MCF 10A (cell line): Measurements from ENCODE around the gene ASB4. TPM values are rescaled to one million over a fixed set of nuclear protein-coding genes. Genes with fewer than 3 reads are reported as not detected.

Source experiments
- BruUV-seq: library from RNA; stranded (reverse); fragments of 400-500 nt; replicated peaks from 2 replicates; lab custom pipeline; 2021; lab: Mats Ljungman, UMichigan
- CTCF ChIA-PET: fragments of 300-600 bp; sonication (Branson Sonifier 250); formaldehyde crosslinking; extraction: SDS; loops from one replicate; lab custom pipeline; 2021; ENCODE audit warnings: antibody characterized with exemption, inconsistent platforms; lab: Yijun Ruan, JAX
- POLR2A ChIA-PET: fragments of 300-600, 350-650 bp; sonication (Branson Sonifier 250); formaldehyde crosslinking; extraction: SDS; loops from one replicate; lab custom pipeline; 2020; ENCODE audit warnings: antibody characterized with exemption, inconsistent platforms; lab: Yijun Ruan, JAX
- DNase-seq: peaks from one replicate; pipeline ENCODE4 v3.0.0-alpha.2; 2018; ENCODE audit not compliant: unreplicated experiment
- H3K27ac Mint-ChIP-seq: one replicate; pipeline ENCODE4 v1.8.0; 2022; ENCODE audit warnings: mild to moderate bottlenecking, low read depth, mixed read lengths; ENCODE audit not compliant: unreplicated experiment
- H3K27me3 Mint-ChIP-seq: one replicate; pipeline ENCODE4 v1.8.0; 2022; ENCODE audit warnings: mixed read lengths; ENCODE audit not compliant: insufficient read depth, unreplicated experiment
- H3K36me3 Mint-ChIP-seq: one replicate; pipeline ENCODE4 v1.8.0; 2022; ENCODE audit warnings: mild to moderate bottlenecking, moderate library complexity, mixed read lengths; ENCODE audit not compliant: insufficient read depth, unreplicated experiment
- H3K4me1 Mint-ChIP-seq: one replicate; pipeline ENCODE4 v1.8.0; 2022; ENCODE audit warnings: mixed read lengths; ENCODE audit not compliant: insufficient read depth, unreplicated experiment
- H3K4me3 Mint-ChIP-seq: one replicate; pipeline ENCODE4 v1.8.0; 2022; ENCODE audit warnings: mild to moderate bottlenecking, moderate library complexity, mixed read lengths; ENCODE audit not compliant: unreplicated experiment
- H3K9me3 Mint-ChIP-seq: one replicate; pipeline ENCODE4 v1.8.0; 2022; ENCODE audit warnings: mixed read lengths; ENCODE audit not compliant: unreplicated experiment
- intact Hi-C: fragments of 100-400 bp; cut with micrococcal nuclease; formaldehyde crosslinking; loops from 2 replicates; pipeline ENCODE4 v1.14.1; 2022
- total RNA-seq: library from RNA; stranded (reverse); gene quantifications from 2 replicates; pipeline ENCODE4 v1.2.3, GENCODE V29; 2022
- TF ChIP-seq, protein P1 (sequence below): fragments of 200-600 bp; IDR thresholded peaks from one replicate; pipeline ENCODE4 v1.8.0; 2022; ENCODE audit warnings: antibody characterized with exemption, mild to moderate bottlenecking; ENCODE audit not compliant: unreplicated experiment

The ASB4 gene
- total RNA-seq, 1 experiment from 2014 or later: not detected

GRCh38 chr7:95527776-95528250 is 42.1 kb downstream of the ASB4 start:
- Mint-ChIP-seq H3K27me3 (peaks cover 32% of the 10 kb centered on the region), H3K4me1 (peaks cover 6% of the 10 kb centered on the region), H3K9me3 (no peaks in the 10 kb centered on the region), H3K27ac (no peak overlapping the region), H3K4me3 (no peak overlapping the region), H3K36me3 (peaks cover 6% of the 10 kb centered on the region)
- intact Hi-C loops: loop anchor here (1.0 kb wide), 3 partner anchors 17 to 162 kb away; no protein-coding TSS in a partner anchor
- CTCF ChIA-PET: interaction anchor here (0.6 to 29.2 kb wide), 24 partner anchors 8 to 1353 kb away, joined by 3 to 1114 read pairs (median 6); no protein-coding TSS in a partner anchor
- TF ChIP-seq, protein P1, sequence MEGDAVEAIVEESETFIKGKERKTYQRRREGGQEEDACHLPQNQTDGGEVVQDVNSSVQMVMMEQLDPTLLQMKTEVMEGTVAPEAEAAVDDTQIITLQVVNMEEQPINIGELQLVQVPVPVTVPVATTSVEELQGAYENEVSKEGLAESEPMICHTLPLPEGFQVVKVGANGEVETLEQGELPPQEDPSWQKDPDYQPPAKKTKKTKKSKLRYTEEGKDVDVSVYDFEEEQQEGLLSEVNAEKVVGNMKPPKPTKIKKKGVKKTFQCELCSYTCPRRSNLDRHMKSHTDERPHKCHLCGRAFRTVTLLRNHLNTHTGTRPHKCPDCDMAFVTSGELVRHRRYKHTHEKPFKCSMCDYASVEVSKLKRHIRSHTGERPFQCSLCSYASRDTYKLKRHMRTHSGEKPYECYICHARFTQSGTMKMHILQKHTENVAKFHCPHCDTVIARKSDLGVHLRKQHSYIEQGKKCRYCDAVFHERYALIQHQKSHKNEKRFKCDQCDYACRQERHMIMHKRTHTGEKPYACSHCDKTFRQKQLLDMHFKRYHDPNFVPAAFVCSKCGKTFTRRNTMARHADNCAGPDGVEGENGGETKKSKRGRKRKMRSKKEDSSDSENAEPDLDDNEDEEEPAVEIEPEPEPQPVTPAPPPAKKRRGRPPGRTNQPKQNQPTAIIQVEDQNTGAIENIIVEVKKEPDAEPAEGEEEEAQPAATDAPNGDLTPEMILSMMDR: no peak
- POLR2A ChIA-PET: interaction anchor here (1.1 to 5.9 kb wide), 5 partner anchors 17 to 159 kb away, joined by 3 to 54 read pairs (median 7); no protein-coding TSS in a partner anchor
- no peak for DNase-seq
- BruUV-seq: no TSS peak

DNA sequence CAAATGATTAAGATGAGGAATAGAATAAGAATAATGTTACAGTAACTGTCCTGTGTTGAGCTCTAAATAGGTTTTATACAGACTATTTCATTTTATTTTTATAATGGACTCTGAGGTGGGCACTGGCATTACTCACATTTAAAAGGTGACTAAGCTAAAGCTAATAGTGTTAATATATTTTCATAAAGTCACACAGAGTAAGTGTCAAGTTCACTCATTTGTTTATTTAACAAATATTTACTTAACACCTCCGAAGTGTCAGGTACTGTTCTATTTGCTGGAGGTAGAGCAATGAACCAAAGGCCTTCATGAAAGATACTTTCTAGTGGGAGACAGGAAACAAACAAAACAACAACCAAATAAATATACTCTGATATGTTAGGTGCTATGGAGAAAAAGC is 44.0 kb downstream of the ASB4 start:
- H3K9me3 Mint-ChIP-seq: no peaks in the 10 kb centered on the region
- no TSS peak for BruUV-seq
- peaks cover 6% of the 10 kb centered on the region for H3K4me1 Mint-ChIP-seq
- H3K27me3 Mint-ChIP-seq: peaks cover 16% of the 10 kb centered on the region
- no peak overlapping the region for H3K4me3 Mint-ChIP-seq
- TF ChIP-seq, protein P1: no peak
- ChIA-PET POLR2A (interaction anchor here (1.0 to 5.9 kb wide), 3 partner anchors 10 to 158 kb away, joined by 3 to 54 read pairs (median 16); no protein-coding TSS in a partner anchor), CTCF (interaction anchor here (3.0 to 29.2 kb wide), 6 partner anchors 13 to 160 kb away, joined by 16 to 1114 read pairs (median 114); no protein-coding TSS in a partner anchor)
- intact Hi-C loops: no loop called here
- no peak for DNase-seq
- peaks cover 6% of the 10 kb centered on the region for H3K36me3 Mint-ChIP-seq
- no peak overlapping the region for H3K27ac Mint-ChIP-seq

- ChIA-PET POLR2A (interaction anchor here (1.0 kb wide), 1 partner anchor 14 kb away, joined by 3 read pairs; no protein-coding TSS in a partner anchor), CTCF (interaction anchor here (0.7 to 29.2 kb wide), 7 partner anchors 12 to 373 kb away, joined by 3 to 1114 read pairs (median 98); partner anchors contain the start of gene DYNC1I1)
- peaks cover 6% of the 10 kb centered on the region for H3K36me3 Mint-ChIP-seq
- peaks cover 4% of the 10 kb centered on the region for H3K27me3 Mint-ChIP-seq
- no peaks in the 10 kb centered on the region for H3K9me3 Mint-ChIP-seq
- H3K4me3 Mint-ChIP-seq: no peak overlapping the region
- intact Hi-C loops: no loop called here
- no peak overlapping the region for H3K27ac Mint-ChIP-seq
- H3K4me1 Mint-ChIP-seq: peaks cover 6% of the 10 kb centered on the region
- TF ChIP-seq, protein P1: no peak
- no peak for DNase-seq
- BruUV-seq: no TSS peak
Observed at GRCh38 chr7:95530881-95531280, 45.1 kb downstream of the ASB4 start.

GRCh38 chr7:95531605-95532219 is 46.0 kb downstream of the ASB4 start:
- CTCF ChIA-PET: interaction anchor here (0.7 to 29.2 kb wide), 5 partner anchors 11 to 241 kb away, joined by 3 to 1114 read pairs (median 98); partner anchors contain the start of gene DYNC1I1
- no peak for DNase-seq
- intact Hi-C loops: no loop called here
- POLR2A ChIA-PET: interaction anchor here (0.7 to 1.0 kb wide), 2 partner anchors 13 to 19 kb away, joined by 3 read pairs; no protein-coding TSS in a partner anchor
- Mint-ChIP-seq H3K27me3 (no peaks in the 10 kb centered on the region), H3K27ac (no peak overlapping the region), H3K4me1 (peaks cover 6% of the 10 kb centered on the region), H3K9me3 (no peaks in the 10 kb centered on the region), H3K4me3 (no peak overlapping the region), H3K36me3 (peaks cover 6% of the 10 kb centered on the region)
- BruUV-seq: no TSS peak
- TF ChIP-seq, protein P1: no peak
